ENCODE results near the gene SCARB2. TPM values are rescaled to one million over a fixed set of nuclear protein-coding genes. Genes with fewer than 3 reads are reported as not detected.

Gene SCARB2
- total and polyA plus RNA-seq, 2 experiments from 2014 or later, result 17.7 to 41.0 TPM

DNA sequence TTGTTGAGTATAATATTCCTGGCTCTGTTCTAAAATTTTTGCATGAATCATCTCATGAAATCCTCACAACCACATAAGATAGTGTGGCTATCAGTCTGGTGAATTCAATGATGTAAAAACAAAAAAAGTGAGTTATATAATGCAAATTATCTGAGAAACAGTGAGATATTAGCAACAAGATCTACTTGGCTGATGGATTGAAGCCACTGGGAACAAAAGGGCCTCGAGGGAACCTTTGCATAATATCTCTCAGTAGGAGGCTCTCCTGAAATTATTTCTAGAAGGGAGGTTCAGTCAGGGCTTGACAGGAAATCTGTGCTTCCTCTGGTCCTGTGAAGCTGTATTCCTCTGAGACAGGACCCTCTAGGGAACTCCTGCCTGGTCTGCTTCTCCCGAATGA lies 35.3 kb downstream of the SCARB2 start:
- Mint-ChIP-seq H3K27me3 (ENCODE audit: insufficient read depth, low read depth, poor library complexity) (no peaks in the 10 kb centered on the region), H3K9me3 (no peaks in the 10 kb centered on the region), H3K27ac (no peak overlapping the region), H3K36me3 (ENCODE audit: low read depth) (peaks cover under 1% of the 10 kb centered on the region; the same call in 1 of the 3 replicates), H3K4me3 (no peak overlapping the region), H3K4me1 (no peaks in the 10 kb centered on the region)
- Histone ChIP-seq H2AFZ (no peak overlapping the region), H3F3A (replicated peaks; ENCODE audit: low read depth) (0 out of 2 replicates have a peak, but pooled peaks cover 2% of the 10 kb centered on the region), H4K20me1 (replicated peaks; ENCODE audit: insufficient read depth) (no peaks in the 10 kb centered on the region), H3K4me1 (ENCODE audit: insufficient read depth) (no peaks in the 10 kb centered on the region), H3K4me3 (no peak overlapping the region), H3K79me2 (replicated peaks; ENCODE audit: insufficient read depth) (no peaks in the 10 kb centered on the region), H3K4me2 (no peak overlapping the region), H3K27me3 (ENCODE audit: insufficient read depth) (no peaks in the 10 kb centered on the region), H3K36me3 (ENCODE audit: insufficient read depth) (no peaks in the 10 kb centered on the region), H3K27ac (ENCODE audit: low read depth) (no peak overlapping the region), H3K9me2 (ENCODE audit: insufficient read depth) (no peaks in the 10 kb centered on the region)
- DNase-seq (ENCODE audit: low spot score) (no peak), ATAC-seq (no peak)
- TF ChIP-seq, protein P1, sequence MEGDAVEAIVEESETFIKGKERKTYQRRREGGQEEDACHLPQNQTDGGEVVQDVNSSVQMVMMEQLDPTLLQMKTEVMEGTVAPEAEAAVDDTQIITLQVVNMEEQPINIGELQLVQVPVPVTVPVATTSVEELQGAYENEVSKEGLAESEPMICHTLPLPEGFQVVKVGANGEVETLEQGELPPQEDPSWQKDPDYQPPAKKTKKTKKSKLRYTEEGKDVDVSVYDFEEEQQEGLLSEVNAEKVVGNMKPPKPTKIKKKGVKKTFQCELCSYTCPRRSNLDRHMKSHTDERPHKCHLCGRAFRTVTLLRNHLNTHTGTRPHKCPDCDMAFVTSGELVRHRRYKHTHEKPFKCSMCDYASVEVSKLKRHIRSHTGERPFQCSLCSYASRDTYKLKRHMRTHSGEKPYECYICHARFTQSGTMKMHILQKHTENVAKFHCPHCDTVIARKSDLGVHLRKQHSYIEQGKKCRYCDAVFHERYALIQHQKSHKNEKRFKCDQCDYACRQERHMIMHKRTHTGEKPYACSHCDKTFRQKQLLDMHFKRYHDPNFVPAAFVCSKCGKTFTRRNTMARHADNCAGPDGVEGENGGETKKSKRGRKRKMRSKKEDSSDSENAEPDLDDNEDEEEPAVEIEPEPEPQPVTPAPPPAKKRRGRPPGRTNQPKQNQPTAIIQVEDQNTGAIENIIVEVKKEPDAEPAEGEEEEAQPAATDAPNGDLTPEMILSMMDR (conservative IDR thresholded peaks at IDR 0.05; ENCODE audit: low read depth in 2 of 2), result no peak
- TF ChIP-seq CREB1 (CRISPR knock-in tag; IDR thresholded peaks at IDR 0.05; ENCODE audit: low read depth) (no peak), NANOG (IDR thresholded peaks at IDR 0.05; ENCODE audit: borderline replicate concordance) (no peak), ZNF114 (CRISPR knock-in tag; IDR thresholded peaks at IDR 0.05) (no peak), EZH2 (IDR thresholded peaks at IDR 0.05; ENCODE audit: low read depth, unreplicated experiment) (no peak), JUNB (IDR thresholded peaks at IDR 0.05; ENCODE audit: unreplicated experiment) (no peak), ZNF331 (CRISPR knock-in tag; IDR thresholded peaks at IDR 0.05; ENCODE audit: low read depth) (no peak), EZH2phosphoT487 (IDR thresholded peaks at IDR 0.05; ENCODE audit: unreplicated experiment) (no peak), POLR2AphosphoS5 (IDR thresholded peaks at IDR 0.05; ENCODE audit: low read depth) (no peak), STAT1 (IDR thresholded peaks at IDR 0.05; ENCODE audit: unreplicated experiment) (no peak)
- TF ChIP-seq, protein P2, sequence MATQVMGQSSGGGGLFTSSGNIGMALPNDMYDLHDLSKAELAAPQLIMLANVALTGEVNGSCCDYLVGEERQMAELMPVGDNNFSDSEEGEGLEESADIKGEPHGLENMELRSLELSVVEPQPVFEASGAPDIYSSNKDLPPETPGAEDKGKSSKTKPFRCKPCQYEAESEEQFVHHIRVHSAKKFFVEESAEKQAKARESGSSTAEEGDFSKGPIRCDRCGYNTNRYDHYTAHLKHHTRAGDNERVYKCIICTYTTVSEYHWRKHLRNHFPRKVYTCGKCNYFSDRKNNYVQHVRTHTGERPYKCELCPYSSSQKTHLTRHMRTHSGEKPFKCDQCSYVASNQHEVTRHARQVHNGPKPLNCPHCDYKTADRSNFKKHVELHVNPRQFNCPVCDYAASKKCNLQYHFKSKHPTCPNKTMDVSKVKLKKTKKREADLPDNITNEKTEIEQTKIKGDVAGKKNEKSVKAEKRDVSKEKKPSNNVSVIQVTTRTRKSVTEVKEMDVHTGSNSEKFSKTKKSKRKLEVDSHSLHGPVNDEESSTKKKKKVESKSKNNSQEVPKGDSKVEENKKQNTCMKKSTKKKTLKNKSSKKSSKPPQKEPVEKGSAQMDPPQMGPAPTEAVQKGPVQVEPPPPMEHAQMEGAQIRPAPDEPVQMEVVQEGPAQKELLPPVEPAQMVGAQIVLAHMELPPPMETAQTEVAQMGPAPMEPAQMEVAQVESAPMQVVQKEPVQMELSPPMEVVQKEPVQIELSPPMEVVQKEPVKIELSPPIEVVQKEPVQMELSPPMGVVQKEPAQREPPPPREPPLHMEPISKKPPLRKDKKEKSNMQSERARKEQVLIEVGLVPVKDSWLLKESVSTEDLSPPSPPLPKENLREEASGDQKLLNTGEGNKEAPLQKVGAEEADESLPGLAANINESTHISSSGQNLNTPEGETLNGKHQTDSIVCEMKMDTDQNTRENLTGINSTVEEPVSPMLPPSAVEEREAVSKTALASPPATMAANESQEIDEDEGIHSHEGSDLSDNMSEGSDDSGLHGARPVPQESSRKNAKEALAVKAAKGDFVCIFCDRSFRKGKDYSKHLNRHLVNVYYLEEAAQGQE (IDR thresholded peaks at IDR 0.05; ENCODE audit: unreplicated experiment), result no peak
- TF ChIP-seq, protein P3, sequence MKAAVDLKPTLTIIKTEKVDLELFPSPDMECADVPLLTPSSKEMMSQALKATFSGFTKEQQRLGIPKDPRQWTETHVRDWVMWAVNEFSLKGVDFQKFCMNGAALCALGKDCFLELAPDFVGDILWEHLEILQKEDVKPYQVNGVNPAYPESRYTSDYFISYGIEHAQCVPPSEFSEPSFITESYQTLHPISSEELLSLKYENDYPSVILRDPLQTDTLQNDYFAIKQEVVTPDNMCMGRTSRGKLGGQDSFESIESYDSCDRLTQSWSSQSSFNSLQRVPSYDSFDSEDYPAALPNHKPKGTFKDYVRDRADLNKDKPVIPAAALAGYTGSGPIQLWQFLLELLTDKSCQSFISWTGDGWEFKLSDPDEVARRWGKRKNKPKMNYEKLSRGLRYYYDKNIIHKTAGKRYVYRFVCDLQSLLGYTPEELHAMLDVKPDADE (IDR thresholded peaks at IDR 0.05), result no peak
- TF ChIP-seq, protein P4, sequence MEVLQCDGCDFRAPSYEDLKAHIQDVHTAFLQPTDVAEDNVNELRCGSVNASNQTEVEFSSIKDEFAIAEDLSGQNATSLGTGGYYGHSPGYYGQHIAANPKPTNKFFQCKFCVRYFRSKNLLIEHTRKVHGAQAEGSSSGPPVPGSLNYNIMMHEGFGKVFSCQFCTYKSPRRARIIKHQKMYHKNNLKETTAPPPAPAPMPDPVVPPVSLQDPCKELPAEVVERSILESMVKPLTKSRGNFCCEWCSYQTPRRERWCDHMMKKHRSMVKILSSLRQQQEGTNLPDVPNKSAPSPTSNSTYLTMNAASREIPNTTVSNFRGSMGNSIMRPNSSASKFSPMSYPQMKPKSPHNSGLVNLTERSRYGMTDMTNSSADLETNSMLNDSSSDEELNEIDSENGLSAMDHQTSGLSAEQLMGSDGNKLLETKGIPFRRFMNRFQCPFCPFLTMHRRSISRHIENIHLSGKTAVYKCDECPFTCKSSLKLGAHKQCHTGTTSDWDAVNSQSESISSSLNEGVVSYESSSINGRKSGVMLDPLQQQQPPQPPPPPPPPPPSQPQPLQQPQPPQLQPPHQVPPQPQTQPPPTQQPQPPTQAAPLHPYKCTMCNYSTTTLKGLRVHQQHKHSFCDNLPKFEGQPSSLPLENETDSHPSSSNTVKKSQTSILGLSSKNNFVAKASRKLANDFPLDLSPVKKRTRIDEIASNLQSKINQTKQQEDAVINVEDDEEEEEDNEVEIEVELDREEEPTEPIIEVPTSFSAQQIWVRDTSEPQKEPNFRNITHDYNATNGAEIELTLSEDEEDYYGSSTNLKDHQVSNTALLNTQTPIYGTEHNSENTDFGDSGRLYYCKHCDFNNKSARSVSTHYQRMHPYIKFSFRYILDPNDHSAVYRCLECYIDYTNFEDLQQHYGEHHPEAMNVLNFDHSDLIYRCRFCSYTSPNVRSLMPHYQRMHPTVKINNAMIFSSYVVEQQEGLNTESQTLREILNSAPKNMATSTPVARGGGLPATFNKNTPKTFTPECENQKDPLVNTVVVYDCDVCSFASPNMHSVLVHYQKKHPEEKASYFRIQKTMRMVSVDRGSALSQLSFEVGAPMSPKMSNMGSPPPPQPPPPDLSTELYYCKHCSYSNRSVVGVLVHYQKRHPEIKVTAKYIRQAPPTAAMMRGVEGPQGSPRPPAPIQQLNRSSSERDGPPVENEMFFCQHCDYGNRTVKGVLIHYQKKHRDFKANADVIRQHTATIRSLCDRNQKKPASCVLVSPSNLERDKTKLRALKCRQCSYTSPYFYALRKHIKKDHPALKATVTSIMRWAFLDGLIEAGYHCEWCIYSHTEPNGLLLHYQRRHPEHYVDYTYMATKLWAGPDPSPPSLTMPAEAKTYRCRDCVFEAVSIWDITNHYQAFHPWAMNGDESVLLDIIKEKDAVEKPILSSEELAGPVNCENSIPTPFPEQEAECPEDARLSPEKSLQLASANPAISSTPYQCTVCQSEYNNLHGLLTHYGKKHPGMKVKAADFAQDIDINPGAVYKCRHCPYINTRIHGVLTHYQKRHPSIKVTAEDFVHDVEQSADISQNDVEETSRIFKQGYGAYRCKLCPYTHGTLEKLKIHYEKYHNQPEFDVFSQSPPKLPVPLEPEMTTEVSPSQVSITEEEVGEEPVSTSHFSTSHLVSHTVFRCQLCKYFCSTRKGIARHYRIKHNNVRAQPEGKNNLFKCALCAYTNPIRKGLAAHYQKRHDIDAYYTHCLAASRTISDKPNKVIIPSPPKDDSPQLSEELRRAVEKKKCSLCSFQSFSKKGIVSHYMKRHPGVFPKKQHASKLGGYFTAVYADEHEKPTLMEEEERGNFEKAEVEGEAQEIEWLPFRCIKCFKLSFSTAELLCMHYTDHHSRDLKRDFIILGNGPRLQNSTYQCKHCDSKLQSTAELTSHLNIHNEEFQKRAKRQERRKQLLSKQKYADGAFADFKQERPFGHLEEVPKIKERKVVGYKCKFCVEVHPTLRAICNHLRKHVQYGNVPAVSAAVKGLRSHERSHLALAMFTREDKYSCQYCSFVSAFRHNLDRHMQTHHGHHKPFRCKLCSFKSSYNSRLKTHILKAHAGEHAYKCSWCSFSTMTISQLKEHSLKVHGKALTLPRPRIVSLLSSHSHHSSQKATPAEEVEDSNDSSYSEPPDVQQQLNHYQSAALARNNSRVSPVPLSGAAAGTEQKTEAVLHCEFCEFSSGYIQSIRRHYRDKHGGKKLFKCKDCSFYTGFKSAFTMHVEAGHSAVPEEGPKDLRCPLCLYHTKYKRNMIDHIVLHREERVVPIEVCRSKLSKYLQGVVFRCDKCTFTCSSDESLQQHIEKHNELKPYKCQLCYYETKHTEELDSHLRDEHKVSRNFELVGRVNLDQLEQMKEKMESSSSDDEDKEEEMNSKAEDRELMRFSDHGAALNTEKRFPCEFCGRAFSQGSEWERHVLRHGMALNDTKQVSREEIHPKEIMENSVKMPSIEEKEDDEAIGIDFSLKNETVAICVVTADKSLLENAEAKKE (CRISPR knock-in tag; IDR thresholded peaks at IDR 0.05), result no peak
